HFF-Myc (cell line): Measurements from ENCODE around the gene CYB561.

Source experiments
- DNase-seq: peaks from one replicate; pipeline ENCODE4 v3.0.0-alpha.2; 2011; ENCODE audit warnings: low read depth; ENCODE audit errors: extremely low read depth
- H3K4me3 ChIP-seq: replicated peaks from 2 replicates; pipeline ENCODE4 v1.5.1; 2011; ENCODE audit warnings: low read depth, mild to moderate bottlenecking, control low read depth, low read length
- CTCF ChIP-seq: IDR thresholded peaks from 2 replicates; pipeline ENCODE4 v1.5.1; 2012; ENCODE audit warnings: mild to moderate bottlenecking, low read depth, low read length, control low read depth; ENCODE audit errors: missing control alignments

CYB561 gene

GRCh38 chr17:63483655-63484575 lies 37.8 kb upstream of the CYB561 start:
- no peak for TF ChIP-seq CTCF
- no peak overlapping the region for H3K4me3 ChIP-seq
- DNase-seq, result no peak

- no peak overlapping the region for H3K4me3 ChIP-seq
- TF ChIP-seq CTCF, result no peak
- no peak for DNase-seq
Observed at GRCh38 chr17:63483038-63483437, 36.9 kb upstream of the CYB561 start.

- TF ChIP-seq CTCF, result no peak
- no peak for DNase-seq
- no peak overlapping the region for H3K4me3 ChIP-seq
Observed at GRCh38 chr17:63482509-63482908, 36.4 kb upstream of the CYB561 start.

- H3K4me3 ChIP-seq, result no peak overlapping the region
- no peak for DNase-seq
- no peak for TF ChIP-seq CTCF
Observed at GRCh38 chr17:63481488-63481870, 35.4 kb upstream of the CYB561 start.

- DNase-seq, result no peak
- no peak overlapping the region for H3K4me3 ChIP-seq
- no peak for TF ChIP-seq CTCF
Observed at GRCh38 chr17:63480826-63481487, 34.9 kb upstream of the CYB561 start.

- TF ChIP-seq CTCF, result no peak
- H3K4me3 ChIP-seq, result no peak overlapping the region
- no peak for DNase-seq
Observed at GRCh38 chr17:63480192-63480784, 34.2 kb upstream of the CYB561 start.
